ENCODE measurements around the gene ITK.

The ITK gene

GRCh38 chr5:157283434-157283833 lies 102.8 kb downstream of the ITK start:
- Histone ChIP-seq H3K4me3 (ENCODE audit: low read length, poor library complexity, severe bottlenecking) (no peak overlapping the region), H3K9ac (ENCODE audit: low read depth, low read length, poor library complexity, severe bottlenecking) (no peak overlapping the region), H3K27me3 (ENCODE audit: insufficient read depth, low read length, poor library complexity, severe bottlenecking) (no peaks in the 10 kb centered on the region), H3K4me1 (ENCODE audit: insufficient read depth, low read length, poor library complexity, severe bottlenecking) (peaks cover 4% of the 10 kb centered on the region), H3K9me2 (replicated peaks; ENCODE audit: low read depth, low read length) (no peaks in the 10 kb centered on the region), H4K20me1 (ENCODE audit: insufficient read depth, low read length, poor library complexity, severe bottlenecking) (peaks cover 69% of the 10 kb centered on the region), H2AFZ (ENCODE audit: low read length) (no peak overlapping the region), H3K4me2 (ENCODE audit: low read depth, low read length, poor library complexity, severe bottlenecking) (no peak overlapping the region), H3F3A (ENCODE audit: low read depth) (no peaks in the 10 kb centered on the region), H3K36me3 (ENCODE audit: insufficient read depth, low read length) (peaks cover 44% of the 10 kb centered on the region; the same call in 1 of the 2 replicates), H3K79me2 (ENCODE audit: insufficient read depth, low read length) (peaks cover 73% of the 10 kb centered on the region), H3K9me3 (ENCODE audit: insufficient read depth, low read depth, low read length) (no peaks in the 10 kb centered on the region)
- TF ChIP-seq CTCF (conservative IDR thresholded peaks at IDR 0.05; ENCODE audit: low read length) = no peak
- no peak for TF ChIP-seq EZH2phosphoT487 (IDR thresholded peaks at IDR 0.05; ENCODE audit: borderline replicate concordance)

GRCh38 chr5:157284458-157285212 lies 104.0 kb downstream of the ITK start:
- Histone ChIP-seq H2AFZ (ENCODE audit: low read length) (no peak overlapping the region), H3K9ac (ENCODE audit: low read depth, low read length, poor library complexity, severe bottlenecking) (no peak overlapping the region), H3K9me2 (replicated peaks; ENCODE audit: low read depth, low read length) (no peaks in the 10 kb centered on the region), H3K4me2 (ENCODE audit: low read depth, low read length, poor library complexity, severe bottlenecking) (no peak overlapping the region), H4K20me1 (ENCODE audit: insufficient read depth, low read length, poor library complexity, severe bottlenecking) (peaks cover 57% of the 10 kb centered on the region), H3K4me1 (ENCODE audit: insufficient read depth, low read length, poor library complexity, severe bottlenecking) (peaks cover 4% of the 10 kb centered on the region), H3F3A (ENCODE audit: low read depth) (no peaks in the 10 kb centered on the region), H3K9me3 (ENCODE audit: insufficient read depth, low read depth, low read length) (no peaks in the 10 kb centered on the region), H3K36me3 (ENCODE audit: insufficient read depth, low read length) (peaks cover 57% of the 10 kb centered on the region; the same call in 1 of the 2 replicates), H3K4me3 (ENCODE audit: low read length, poor library complexity, severe bottlenecking) (no peak overlapping the region), H3K27me3 (ENCODE audit: insufficient read depth, low read length, poor library complexity, severe bottlenecking) (no peaks in the 10 kb centered on the region), H3K79me2 (ENCODE audit: insufficient read depth, low read length) (peaks cover 61% of the 10 kb centered on the region)
- TF ChIP-seq EZH2phosphoT487 (IDR thresholded peaks at IDR 0.05; ENCODE audit: borderline replicate concordance) (no peak), CTCF (conservative IDR thresholded peaks at IDR 0.05; ENCODE audit: low read length) (no peak)

GRCh38 chr5:157285310-157286035 lies 104.8 kb downstream of the ITK start:
- no peaks in the 10 kb centered on the region for H3K9me2 ChIP-seq (replicated peaks; ENCODE audit: low read depth, low read length)
- H3K4me2 ChIP-seq (ENCODE audit: low read depth, low read length, poor library complexity, severe bottlenecking) = no peak overlapping the region
- no peak for TF ChIP-seq EZH2phosphoT487 (IDR thresholded peaks at IDR 0.05; ENCODE audit: borderline replicate concordance)
- TF ChIP-seq CTCF (conservative IDR thresholded peaks at IDR 0.05; ENCODE audit: low read length) = no peak
- no peaks in the 10 kb centered on the region for H3F3A ChIP-seq (ENCODE audit: low read depth)
- peaks cover 53% of the 10 kb centered on the region for H3K79me2 ChIP-seq (ENCODE audit: insufficient read depth, low read length)
- peaks cover 65% of the 10 kb centered on the region; the same call in 1 of the 2 replicates for H3K36me3 ChIP-seq (ENCODE audit: insufficient read depth, low read length)
- H3K9me3 ChIP-seq (ENCODE audit: insufficient read depth, low read depth, low read length) = no peaks in the 10 kb centered on the region
- no peak overlapping the region for H3K4me3 ChIP-seq (ENCODE audit: low read length, poor library complexity, severe bottlenecking)
- no peak overlapping the region for H3K9ac ChIP-seq (ENCODE audit: low read depth, low read length, poor library complexity, severe bottlenecking)
- H3K27me3 ChIP-seq (ENCODE audit: insufficient read depth, low read length, poor library complexity, severe bottlenecking) = no peaks in the 10 kb centered on the region
- H4K20me1 ChIP-seq (ENCODE audit: insufficient read depth, low read length, poor library complexity, severe bottlenecking) = peaks cover 52% of the 10 kb centered on the region
- no peak overlapping the region for H2AFZ ChIP-seq (ENCODE audit: low read length)
- H3K4me1 ChIP-seq (ENCODE audit: insufficient read depth, low read length, poor library complexity, severe bottlenecking) = peaks cover 4% of the 10 kb centered on the region

Measured in Loucy (cell line).